Testis (tissue), 2 donors: ENCODE measurements around the gene REG1A.

Experiments used
- CTCF ChIP-seq, 3 experiments: fragments of 450-650 bp in 2 of 3; fragments of 200-600 bp in 1 of 3; sonication (generic) in 1 of 3; IDR thresholded peaks; one replicate each; pipeline ENCODE4 v1.5.1; 2016 to 2019; ENCODE audit warnings: antibody characterized with exemption in 3 of 3, mild to moderate bottlenecking in 2 of 3, moderate library complexity in 1 of 3
- POLR2A ChIP-seq: fragments of 450-650 bp; IDR thresholded peaks from one replicate; pipeline ENCODE4 v1.6.1; 2017; ENCODE audit warnings: antibody characterized with exemption, mild to moderate bottlenecking, moderate library complexity

GRCh38 chr2:79097843-79098242 lies 22.4 kb upstream of the REG1A start:
- TF ChIP-seq CTCF (IDR thresholded peaks at IDR 0.05) (no peak), POLR2A (no peak)
